Mesendoderm (in vitro differentiated cells): ENCODE measurements around the gene CYFIP1. TPM values are rescaled to one million over a fixed set of nuclear protein-coding genes. Genes with fewer than 3 reads are reported as not detected.

ENCODE experiments used
- DNase-seq: peaks from one replicate; pipeline ENCODE4 v3.0.0; 2013
- H2AK5ac ChIP-seq: 2 replicates; pipeline ENCODE4 v1.6.1; 2013; ENCODE audit warnings: low read length, inconsistent platforms
- H2BK120ac ChIP-seq: 2 replicates; pipeline ENCODE4 v1.6.1; 2013; ENCODE audit warnings: low read depth, mild to moderate bottlenecking, low read length, moderate library complexity, mixed read lengths
- H2BK15ac ChIP-seq: replicated peaks from 2 replicates; pipeline ENCODE4 v1.6.1; 2013; ENCODE audit warnings: low read depth, mild to moderate bottlenecking, moderate library complexity
- H2BK5ac ChIP-seq: 2 replicates; pipeline ENCODE4 v1.6.1; 2013; ENCODE audit warnings: low read length, inconsistent platforms
- H3K18ac ChIP-seq: 2 replicates; pipeline ENCODE4 v1.6.1; 2013; ENCODE audit warnings: mild to moderate bottlenecking, low read length, mixed read lengths
- H3K23ac ChIP-seq: one replicate; pipeline ENCODE4 v1.6.1; 2013; ENCODE audit warnings: low read length
- H3K27ac ChIP-seq: 2 replicates; pipeline ENCODE4 v1.5.1; 2013; ENCODE audit warnings: low read depth, mild to moderate bottlenecking, inconsistent platforms, low read length, moderate library complexity
- H3K27me3 ChIP-seq: 2 replicates; pipeline ENCODE4 v1.6.1; 2013; ENCODE audit warnings: low read length, control low read depth, mild to moderate bottlenecking, inconsistent platforms; ENCODE audit not compliant: insufficient read depth, poor library complexity
- H3K36me3 ChIP-seq: 2 replicates; pipeline ENCODE4 v1.6.1; 2013; ENCODE audit warnings: low read length, inconsistent platforms; ENCODE audit not compliant: control insufficient read depth, insufficient read depth
- H3K4ac ChIP-seq: one replicate; pipeline ENCODE4 v1.6.1; 2013; ENCODE audit warnings: low read depth, mild to moderate bottlenecking, low read length, moderate library complexity
- H3K4me1 ChIP-seq: 2 replicates; pipeline ENCODE4 v1.6.1; 2013; ENCODE audit warnings: low read depth, low read length, inconsistent platforms; ENCODE audit not compliant: control insufficient read depth
- H3K4me2 ChIP-seq: 2 replicates; pipeline ENCODE4 v1.6.1; 2013; ENCODE audit warnings: low read length
- H3K4me3 ChIP-seq: 2 replicates; pipeline ENCODE4 v1.5.1; 2013; ENCODE audit warnings: mild to moderate bottlenecking, low read length
- H3K56ac ChIP-seq: one replicate; pipeline ENCODE4 v1.6.1; 2013; ENCODE audit warnings: low read length
- H3K79me1 ChIP-seq: 2 replicates; pipeline ENCODE4 v1.6.1; 2013; ENCODE audit warnings: low read length, inconsistent platforms
- H3K79me2 ChIP-seq: 2 replicates; pipeline ENCODE4 v1.6.1; 2013; ENCODE audit warnings: mild to moderate bottlenecking, low read length; ENCODE audit not compliant: control insufficient read depth, insufficient read depth
- H3K9ac ChIP-seq: 2 replicates; pipeline ENCODE4 v1.6.1; 2013; ENCODE audit warnings: low read length, inconsistent platforms
- H4K5ac ChIP-seq: one replicate; pipeline ENCODE4 v1.6.1; 2013; ENCODE audit warnings: low read length
- H4K8ac ChIP-seq: one replicate; pipeline ENCODE4 v1.6.1; 2013; ENCODE audit warnings: low read depth, mild to moderate bottlenecking, control low read depth, low read length, moderate library complexity
- WGBS: extraction: QIAGEN DNeasy Blood & Tissue Kit; methylation state at CpG from one replicate; pipeline ENCODE4 v1.1.7; 2013; ENCODE audit warnings: low lambda C conversion rate, missing lambda C conversion rate; ENCODE audit not compliant: insufficient coverage; ENCODE audit errors: extremely low coverage; 5-methylcytosine and 5-hydroxymethylcytosine counted together
- polyA plus RNA-seq, 2 experiments: library from polyadenylated mRNA; stranded (reverse); fragments of 200-250 nt; gene quantifications; one replicate each; pipeline ENCODE4 v1.2.3, GENCODE V29; 2013

Gene CYFIP1
- polyA plus RNA-seq (2013, experiment 1 of 2) = 41.4 TPM
- polyA plus RNA-seq (2013, experiment 2 of 2) = 43.9 TPM

- Histone ChIP-seq H2BK120ac (no peak within 1 kb of the TSS), H2AK5ac (no peak within 1 kb of the TSS), H2BK5ac (no peak within 1 kb of the TSS), H3K9ac (peak within 1 kb of the TSS; percentile 95), H3K18ac (peak within 1 kb of the TSS; percentile 54), H3K27me3 (no peaks in the 10 kb centered on the region), H3K4ac (peak within 1 kb of the TSS; percentile 38), H3K79me1 (peaks cover 5% of the 10 kb centered on the region), H3K56ac (peak within 1 kb of the TSS; percentile 92), H3K27ac (no peak within 1 kb of the TSS), H2BK15ac (no peak within 1 kb of the TSS), H3K36me3 (no peaks in the 10 kb centered on the region), H3K23ac (peak within 1 kb of the TSS; percentile 72), H3K4me3 (peak within 1 kb of the TSS; percentile 73), H3K4me2 (peak within 1 kb of the TSS; percentile 92), H4K8ac (peak within 1 kb of the TSS; percentile 60), H3K4me1 (no peaks in the 10 kb centered on the region), H4K5ac (no peak within 1 kb of the TSS), H3K79me2 (peaks cover 11% of the 10 kb centered on the region)
- WGBS = no CpG with 5 or more reads among the region's 93 CpGs
- peak; percentile 89 for DNase-seq
Measured at GRCh38 chr15:22980189-22981050, at the start of gene CYFIP1. Gene CYFIP1, minus strand, starts transcription at chr15:22980368. Its CDS starts 33,083 bp downstream, at chr15:22947285.

GRCh38 chr15:23026218-23026617 is 46.0 kb upstream of the CYFIP1 start:
- H3K27ac ChIP-seq = no peak overlapping the region
- no peak overlapping the region for H2BK120ac ChIP-seq
- no peak overlapping the region for H3K9ac ChIP-seq
- no peaks in the 10 kb centered on the region for H3K79me1 ChIP-seq
- no peaks in the 10 kb centered on the region for H3K27me3 ChIP-seq
- WGBS = no CpG with 5 or more reads among the region's 1 CpG
- no peaks in the 10 kb centered on the region for H3K79me2 ChIP-seq
- no peak overlapping the region for H3K23ac ChIP-seq
- H2BK15ac ChIP-seq = no peak overlapping the region
- no peak overlapping the region for H4K8ac ChIP-seq
- H3K4me1 ChIP-seq = no peaks in the 10 kb centered on the region
- H4K5ac ChIP-seq = no peak overlapping the region
- H3K36me3 ChIP-seq = peaks cover 7% of the 10 kb centered on the region
- no peak overlapping the region for H3K56ac ChIP-seq
- H3K4ac ChIP-seq = no peak overlapping the region
- H2BK5ac ChIP-seq = no peak overlapping the region
- H3K4me3 ChIP-seq = no peak overlapping the region
- H2AK5ac ChIP-seq = no peak overlapping the region
- DNase-seq = no peak
- no peak overlapping the region for H3K4me2 ChIP-seq
- no peak overlapping the region for H3K18ac ChIP-seq

GRCh38 chr15:23022156-23022555 is 42.0 kb upstream of the CYFIP1 start:
- no peak overlapping the region for H3K4me2 ChIP-seq
- no peak overlapping the region for H3K4me3 ChIP-seq
- no peak overlapping the region for H3K4ac ChIP-seq
- no CpG with 5 or more reads among the region's 2 CpGs for WGBS
- no peaks in the 10 kb centered on the region for H3K27me3 ChIP-seq
- H3K4me1 ChIP-seq = no peaks in the 10 kb centered on the region
- no peak overlapping the region for H3K18ac ChIP-seq
- H3K56ac ChIP-seq = no peak overlapping the region
- no peak overlapping the region for H3K27ac ChIP-seq
- H2BK120ac ChIP-seq = no peak overlapping the region
- H4K8ac ChIP-seq = no peak overlapping the region
- no peak overlapping the region for H3K23ac ChIP-seq
- H2BK15ac ChIP-seq = no peak overlapping the region
- no peak overlapping the region for H2BK5ac ChIP-seq
- no peak for DNase-seq
- H3K79me2 ChIP-seq = no peaks in the 10 kb centered on the region
- H2AK5ac ChIP-seq = no peak overlapping the region
- H3K79me1 ChIP-seq = no peaks in the 10 kb centered on the region
- peaks cover 11% of the 10 kb centered on the region for H3K36me3 ChIP-seq
- no peak overlapping the region for H4K5ac ChIP-seq
- no peak overlapping the region for H3K9ac ChIP-seq

- H3K9ac ChIP-seq = no peak overlapping the region
- no peaks in the 10 kb centered on the region for H3K4me1 ChIP-seq
- no peak overlapping the region for H2AK5ac ChIP-seq
- no peaks in the 10 kb centered on the region for H3K79me2 ChIP-seq
- H3K18ac ChIP-seq = no peak overlapping the region
- H3K23ac ChIP-seq = no peak overlapping the region
- H3K56ac ChIP-seq = no peak overlapping the region
- H3K4me3 ChIP-seq = no peak overlapping the region
- H3K36me3 ChIP-seq = peaks cover 7% of the 10 kb centered on the region
- WGBS = no CpG with 5 or more reads among the region's 3 CpGs
- H2BK120ac ChIP-seq = no peak overlapping the region
- no peak overlapping the region for H3K4me2 ChIP-seq
- no peak overlapping the region for H2BK5ac ChIP-seq
- H2BK15ac ChIP-seq = no peak overlapping the region
- DNase-seq = no peak
- H4K8ac ChIP-seq = no peak overlapping the region
- no peaks in the 10 kb centered on the region for H3K79me1 ChIP-seq
- no peak overlapping the region for H4K5ac ChIP-seq
- no peaks in the 10 kb centered on the region for H3K27me3 ChIP-seq
- H3K27ac ChIP-seq = no peak overlapping the region
- no peak overlapping the region for H3K4ac ChIP-seq
Measured at GRCh38 chr15:23014394-23015000, 34.3 kb upstream of the CYFIP1 start.

GRCh38 chr15:23013681-23014080 is 33.5 kb upstream of the CYFIP1 start:
- peaks cover 7% of the 10 kb centered on the region for H3K36me3 ChIP-seq

More at GRCh38 chr15:23013681-23014080, 33.5 kb upstream of the CYFIP1 start:
- WGBS = no CpG with 5 or more reads among the region's 5 CpGs
- Histone ChIP-seq H2BK15ac (no peak overlapping the region), H2AK5ac (no peak overlapping the region), H3K4me2 (no peak overlapping the region), H3K56ac (no peak overlapping the region), H3K79me2 (no peaks in the 10 kb centered on the region), H3K4ac (no peak overlapping the region), H3K18ac (no peak overlapping the region), H3K9ac (no peak overlapping the region), H2BK5ac (no peak overlapping the region), H3K79me1 (no peaks in the 10 kb centered on the region), H4K8ac (no peak overlapping the region), H2BK120ac (no peak overlapping the region), H4K5ac (no peak overlapping the region), H3K27ac (no peak overlapping the region), H3K4me1 (no peaks in the 10 kb centered on the region), H3K23ac (no peak overlapping the region), H3K27me3 (no peaks in the 10 kb centered on the region), H3K4me3 (no peak overlapping the region)
- no peak for DNase-seq
